ENCODE measurements around the gene MIGA2.

The MIGA2 gene

DNA sequence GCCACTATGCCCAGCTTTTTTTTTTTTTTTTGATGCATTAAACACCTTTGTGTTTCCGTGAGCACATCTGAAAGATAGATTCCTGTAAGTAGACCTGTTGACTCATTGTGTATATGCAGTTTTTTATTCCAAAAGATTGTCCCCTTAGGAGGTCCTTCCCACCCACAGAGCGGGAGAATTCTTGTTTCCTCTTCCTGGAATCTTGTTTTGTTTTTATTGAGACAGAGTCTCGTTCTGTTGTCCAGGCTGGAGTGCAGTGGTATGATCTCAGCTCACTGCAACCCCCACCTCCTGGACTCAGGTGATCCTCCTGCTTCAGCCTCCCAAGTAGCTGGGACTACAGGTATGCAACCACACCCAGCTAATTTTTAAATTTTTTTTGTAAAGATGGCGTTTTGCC lies 82.4 kb downstream of the MIGA2 start:
- in situ Hi-C loops (cut with MboI; ENCODE audit: low sequenced_read_pairs), result no loop called here

DNA sequence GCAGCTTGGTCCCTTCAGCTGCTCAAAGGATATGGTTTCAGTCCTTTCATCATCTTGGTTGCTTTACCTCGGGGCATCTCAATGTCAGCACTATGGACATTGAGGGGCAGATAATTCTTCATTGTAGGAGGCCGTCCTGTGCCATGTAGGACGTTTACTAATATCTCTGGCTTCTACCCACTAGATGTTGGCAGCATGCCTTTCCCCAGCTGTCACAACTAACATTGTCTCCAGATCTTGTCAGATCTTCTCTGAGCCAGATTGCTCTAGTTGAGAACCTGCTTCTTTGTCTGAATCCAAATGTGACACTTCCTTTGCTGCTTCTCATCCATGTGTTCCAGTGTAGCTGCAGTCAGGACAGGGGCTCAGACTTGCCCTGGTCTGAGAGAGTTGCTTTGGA lies 85.1 kb downstream of the MIGA2 start:
- in situ Hi-C loops (cut with MboI; ENCODE audit: low sequenced_read_pairs), result no loop called here

All from hTERT RPE-1 (cell line).